Measurements from ENCODE around the gene TTC13.

GRCh38 chr1:230895452-230895851, 83.2 kb downstream of the TTC13 start:
- TF ChIP-seq CTCF (IDR thresholded peaks at IDR 0.05) (no peak), EZH2 (IDR thresholded peaks at IDR 0.05) (no peak), EZH2phosphoT487 (IDR thresholded peaks at IDR 0.05) (no peak)
